Astrocyte of the spinal cord (primary cell): ENCODE data around the gene SLC38A11.

Source experiments
- DNase-seq: peaks from one replicate; pipeline ENCODE4 v3.0.0; 2011; ENCODE audit warnings: low read depth, low spot score
- H3K4me3 ChIP-seq: 2 replicates; pipeline ENCODE4 v1.5.1; 2011; ENCODE audit warnings: low read depth, mild to moderate bottlenecking, low read length, moderate library complexity
- CTCF ChIP-seq: IDR thresholded peaks from 2 replicates; pipeline ENCODE4 v1.5.1; 2012; ENCODE audit warnings: low read depth, mild to moderate bottlenecking, low read length, inconsistent platforms
- in situ Hi-C: cut with HindIII; loops from 2 replicates; pipeline ENCODE4 v1.10.0; 2017; ENCODE audit warnings: low sequenced_read_pairs

The SLC38A11 gene

GRCh38 chr2:164932377-164932776 lies 22.9 kb downstream of the SLC38A11 start:
- TF ChIP-seq CTCF, result no peak
- H3K4me3 ChIP-seq, result no peak overlapping the region
- in situ Hi-C loops, result no loop called here
- no peak for DNase-seq

- H3K4me3 ChIP-seq, result no peak overlapping the region
- DNase-seq, result no peak
- in situ Hi-C loops, result no loop called here
- no peak for TF ChIP-seq CTCF
Observed at GRCh38 chr2:164928101-164928673, 27.1 kb downstream of the SLC38A11 start.

- in situ Hi-C loops, result no loop called here
- H3K4me3 ChIP-seq, result no peak overlapping the region
- no peak for DNase-seq
- no peak for TF ChIP-seq CTCF
Observed at GRCh38 chr2:164922134-164922533, 33.2 kb downstream of the SLC38A11 start.

- in situ Hi-C loops, result no loop called here
- peak; percentile 86 for DNase-seq
- TF ChIP-seq CTCF, result no peak
Observed at GRCh38 chr2:164920430-164920829, 34.9 kb downstream of the SLC38A11 start.

GRCh38 chr2:164917296-164917903 lies 37.9 kb downstream of the SLC38A11 start:
- H3K4me3 ChIP-seq, result no peak overlapping the region
- in situ Hi-C loops, result no loop called here
- TF ChIP-seq CTCF, result peak; percentile 59
- peak; percentile 50 for DNase-seq

More at GRCh38 chr2:164920430-164920829, 34.9 kb downstream of the SLC38A11 start:
- no peak overlapping the region for H3K4me3 ChIP-seq

GRCh38 chr2:164915566-164915965 lies 39.8 kb downstream of the SLC38A11 start:
- in situ Hi-C loops, result no loop called here
- DNase-seq, result no peak
- TF ChIP-seq CTCF, result no peak
- no peak overlapping the region for H3K4me3 ChIP-seq
